Measurements from ENCODE around the gene PRR30.
A peak's percentile ranks its signal among the peaks of the same experiment; 100 is the strongest.
"Not testable (repeated sequence)": the region's sequence is repeated elsewhere in the genome, so short reads cannot be mapped to it uniquely, and the experiment has no call there.

The PRR30 gene

DNA sequence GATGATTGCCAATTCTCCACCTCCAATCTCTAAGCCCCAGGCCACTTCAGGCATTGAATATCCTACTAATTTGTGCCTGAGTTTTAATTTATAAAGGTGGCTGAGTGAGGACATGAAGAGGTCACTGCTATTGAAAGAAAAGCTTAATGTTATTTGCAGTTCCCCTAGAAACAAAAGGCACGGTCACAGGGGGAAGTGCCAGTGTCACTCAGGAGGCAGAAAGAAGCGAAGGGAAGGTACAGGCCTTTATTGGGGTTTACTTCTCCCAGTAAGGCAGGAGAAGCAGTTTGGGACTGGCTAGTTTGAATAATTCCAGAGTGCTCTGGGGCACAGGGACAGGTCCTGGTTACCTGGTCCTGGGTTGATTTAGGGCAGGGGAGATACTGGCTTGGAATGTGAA lies 17.3 kb downstream of the PRR30 start:
- no peak for TF ChIP-seq MYC (IDR thresholded peaks at IDR 0.05; ENCODE audit: low read depth, low read length)
- no peak for TF ChIP-seq POLR2A (IDR thresholded peaks at IDR 0.05; ENCODE audit: extremely low read depth, insufficient read length)
- TF ChIP-seq, protein P1, sequence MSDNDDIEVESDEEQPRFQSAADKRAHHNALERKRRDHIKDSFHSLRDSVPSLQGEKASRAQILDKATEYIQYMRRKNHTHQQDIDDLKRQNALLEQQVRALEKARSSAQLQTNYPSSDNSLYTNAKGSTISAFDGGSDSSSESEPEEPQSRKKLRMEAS (IDR thresholded peaks at IDR 0.05; ENCODE audit: low read depth, low read length), result no peak
- TF ChIP-seq, protein P2, sequence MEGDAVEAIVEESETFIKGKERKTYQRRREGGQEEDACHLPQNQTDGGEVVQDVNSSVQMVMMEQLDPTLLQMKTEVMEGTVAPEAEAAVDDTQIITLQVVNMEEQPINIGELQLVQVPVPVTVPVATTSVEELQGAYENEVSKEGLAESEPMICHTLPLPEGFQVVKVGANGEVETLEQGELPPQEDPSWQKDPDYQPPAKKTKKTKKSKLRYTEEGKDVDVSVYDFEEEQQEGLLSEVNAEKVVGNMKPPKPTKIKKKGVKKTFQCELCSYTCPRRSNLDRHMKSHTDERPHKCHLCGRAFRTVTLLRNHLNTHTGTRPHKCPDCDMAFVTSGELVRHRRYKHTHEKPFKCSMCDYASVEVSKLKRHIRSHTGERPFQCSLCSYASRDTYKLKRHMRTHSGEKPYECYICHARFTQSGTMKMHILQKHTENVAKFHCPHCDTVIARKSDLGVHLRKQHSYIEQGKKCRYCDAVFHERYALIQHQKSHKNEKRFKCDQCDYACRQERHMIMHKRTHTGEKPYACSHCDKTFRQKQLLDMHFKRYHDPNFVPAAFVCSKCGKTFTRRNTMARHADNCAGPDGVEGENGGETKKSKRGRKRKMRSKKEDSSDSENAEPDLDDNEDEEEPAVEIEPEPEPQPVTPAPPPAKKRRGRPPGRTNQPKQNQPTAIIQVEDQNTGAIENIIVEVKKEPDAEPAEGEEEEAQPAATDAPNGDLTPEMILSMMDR (IDR thresholded peaks at IDR 0.05; ENCODE audit: low read depth, low read length), result no peak
- no peak for DNase-seq (ENCODE audit: low read depth)

DNA sequence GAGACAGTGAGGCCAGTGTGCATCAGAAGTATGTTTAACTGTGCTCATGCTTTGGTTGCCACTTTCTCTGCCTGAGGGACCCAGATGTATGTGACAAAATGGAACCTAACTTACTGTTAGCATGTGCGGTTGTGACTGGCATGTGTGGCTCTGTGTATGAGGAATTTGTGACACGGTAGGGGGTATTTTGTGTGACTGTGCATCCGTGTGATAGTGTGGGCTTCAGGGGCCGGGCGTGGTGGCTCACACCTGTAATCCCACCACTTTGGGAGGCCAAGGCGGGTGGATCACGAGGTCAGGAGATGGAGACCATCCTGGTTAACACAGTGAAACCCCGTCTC lies 19.9 kb downstream of the PRR30 start:
- H3K4me3 ChIP-seq (ENCODE audit: low read depth, low read length), result peak overlapping the region; percentile 19
- not testable (repeated sequence) for DNase-seq (ENCODE audit: low read depth)

More for the DNA sequence above, 17.3 kb downstream of the PRR30 start:
- no peak overlapping the region for H3K4me3 ChIP-seq (ENCODE audit: low read depth, low read length)

DNA sequence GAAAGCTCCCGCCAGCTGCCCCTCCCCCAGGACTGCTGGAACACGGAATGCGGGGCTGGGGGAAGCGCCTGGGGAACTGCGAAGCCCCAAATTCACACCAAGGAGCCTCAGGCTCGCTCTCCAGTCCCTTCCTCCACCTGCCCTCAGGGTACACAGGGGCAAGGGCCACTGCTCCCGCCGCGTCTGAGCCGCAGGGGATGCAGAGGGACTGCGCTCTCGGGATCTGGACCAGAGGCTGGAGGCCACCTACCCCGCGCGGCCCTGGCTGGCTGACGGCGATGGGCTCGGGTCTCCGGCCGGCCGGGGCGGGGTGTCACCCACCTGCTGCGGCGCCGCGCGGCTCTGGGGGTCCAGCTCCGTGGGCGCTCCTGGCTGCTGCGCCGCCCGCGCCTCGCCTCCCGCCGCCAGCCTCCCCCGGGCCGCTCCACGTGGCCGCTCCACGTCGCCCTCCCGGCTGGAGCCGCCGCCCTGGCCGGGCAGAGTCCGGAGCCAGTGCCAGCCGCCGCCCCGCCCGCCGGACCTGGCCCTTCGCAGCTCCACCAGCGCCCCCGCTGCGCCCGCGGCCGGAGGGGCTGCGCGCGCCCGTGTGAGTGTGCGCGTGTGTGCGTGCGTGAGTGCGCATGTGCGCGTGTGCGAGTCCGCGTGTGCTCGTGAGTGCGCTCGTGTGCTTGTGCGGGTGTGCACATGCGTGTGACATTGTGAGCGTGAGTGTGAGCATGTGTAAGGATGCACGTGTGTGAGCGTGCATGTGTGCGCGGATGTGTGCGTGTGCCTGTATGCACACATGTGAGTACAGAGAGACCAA lies 20.5 kb downstream of the PRR30 start, which contains the start of gene CGREF1:
Gene CGREF1 (minus strand): TSS at position 604 of the 805 bp plus-strand sequence. CDS start 14,762 bp downstream, outside the sequence.
- peak within 1 kb of the TSS; percentile 19 for H3K4me3 ChIP-seq (ENCODE audit: low read depth, low read length)
- TF ChIP-seq MYC (IDR thresholded peaks at IDR 0.05; ENCODE audit: low read depth, low read length) (no peak), POLR2A (IDR thresholded peaks at IDR 0.05; ENCODE audit: extremely low read depth, insufficient read length) (no peak)
- TF ChIP-seq, protein P2 (IDR thresholded peaks at IDR 0.05; ENCODE audit: low read depth, low read length), result no peak
- TF ChIP-seq, protein P1 (IDR thresholded peaks at IDR 0.05; ENCODE audit: low read depth, low read length), result no peak
- no peak for DNase-seq (ENCODE audit: low read depth)

DNA sequence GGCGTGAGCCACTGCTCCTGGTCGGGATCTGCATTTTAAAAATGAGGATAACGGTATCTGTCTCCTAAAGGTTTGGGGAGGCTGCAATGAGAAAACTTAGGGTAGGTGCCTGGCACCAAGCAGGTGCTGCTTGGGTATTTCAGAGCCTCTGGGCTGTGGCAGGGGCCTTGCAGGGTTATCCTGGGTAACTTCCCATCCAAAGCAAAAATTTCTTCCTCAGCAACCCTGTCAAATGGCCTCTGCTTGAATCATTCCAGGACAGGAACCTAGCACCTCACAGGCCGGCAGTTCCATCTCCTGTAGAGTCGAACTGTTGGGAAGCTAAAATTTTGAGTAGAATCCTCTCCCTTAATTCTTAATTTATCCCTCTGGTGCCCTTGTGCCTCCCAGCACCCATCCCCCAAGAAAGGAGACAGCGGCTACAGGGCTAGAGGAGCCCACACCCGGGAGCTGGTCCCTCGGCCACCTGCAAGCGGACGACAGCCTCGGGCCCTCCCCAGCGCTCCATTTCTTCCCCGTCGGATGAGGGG lies 21.1 kb downstream of the PRR30 start:
- TF ChIP-seq, protein P2 (IDR thresholded peaks at IDR 0.05; ENCODE audit: low read depth, low read length), result no peak
- no peak for TF ChIP-seq MYC (IDR thresholded peaks at IDR 0.05; ENCODE audit: low read depth, low read length)
- no peak for TF ChIP-seq POLR2A (IDR thresholded peaks at IDR 0.05; ENCODE audit: extremely low read depth, insufficient read length)
- TF ChIP-seq, protein P1 (IDR thresholded peaks at IDR 0.05; ENCODE audit: low read depth, low read length), result no peak
- H3K4me3 ChIP-seq (ENCODE audit: low read depth, low read length), result no peak overlapping the region
- no peak for DNase-seq (ENCODE audit: low read depth)

DNA sequence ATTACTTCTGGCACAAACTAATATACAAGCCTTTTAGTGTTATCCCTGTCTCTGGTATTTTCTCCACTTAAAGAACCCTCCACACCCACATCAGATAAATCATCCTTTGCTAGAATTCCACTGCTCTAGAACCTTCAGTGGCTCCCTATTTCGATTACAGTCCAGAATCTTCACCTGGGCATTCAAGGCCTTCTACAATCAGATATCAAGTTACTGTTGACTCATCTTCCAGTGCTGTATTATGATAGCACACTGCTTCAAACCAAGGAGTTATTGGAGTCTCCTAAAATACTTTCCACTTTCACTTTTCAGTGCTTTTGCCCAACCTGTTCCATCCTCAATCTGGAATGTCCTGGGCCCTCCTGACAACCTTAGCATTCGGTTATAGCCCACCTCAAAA lies 23.7 kb downstream of the PRR30 start:
- no peak overlapping the region for H3K4me3 ChIP-seq (ENCODE audit: low read depth, low read length)
- DNase-seq (ENCODE audit: low read depth), result no peak
- TF ChIP-seq, protein P1 (IDR thresholded peaks at IDR 0.05; ENCODE audit: low read depth, low read length), result no peak
- no peak for TF ChIP-seq MYC (IDR thresholded peaks at IDR 0.05; ENCODE audit: low read depth, low read length)
- TF ChIP-seq, protein P2 (IDR thresholded peaks at IDR 0.05; ENCODE audit: low read depth, low read length), result no peak
- no peak for TF ChIP-seq POLR2A (IDR thresholded peaks at IDR 0.05; ENCODE audit: extremely low read depth, insufficient read length)

DNA sequence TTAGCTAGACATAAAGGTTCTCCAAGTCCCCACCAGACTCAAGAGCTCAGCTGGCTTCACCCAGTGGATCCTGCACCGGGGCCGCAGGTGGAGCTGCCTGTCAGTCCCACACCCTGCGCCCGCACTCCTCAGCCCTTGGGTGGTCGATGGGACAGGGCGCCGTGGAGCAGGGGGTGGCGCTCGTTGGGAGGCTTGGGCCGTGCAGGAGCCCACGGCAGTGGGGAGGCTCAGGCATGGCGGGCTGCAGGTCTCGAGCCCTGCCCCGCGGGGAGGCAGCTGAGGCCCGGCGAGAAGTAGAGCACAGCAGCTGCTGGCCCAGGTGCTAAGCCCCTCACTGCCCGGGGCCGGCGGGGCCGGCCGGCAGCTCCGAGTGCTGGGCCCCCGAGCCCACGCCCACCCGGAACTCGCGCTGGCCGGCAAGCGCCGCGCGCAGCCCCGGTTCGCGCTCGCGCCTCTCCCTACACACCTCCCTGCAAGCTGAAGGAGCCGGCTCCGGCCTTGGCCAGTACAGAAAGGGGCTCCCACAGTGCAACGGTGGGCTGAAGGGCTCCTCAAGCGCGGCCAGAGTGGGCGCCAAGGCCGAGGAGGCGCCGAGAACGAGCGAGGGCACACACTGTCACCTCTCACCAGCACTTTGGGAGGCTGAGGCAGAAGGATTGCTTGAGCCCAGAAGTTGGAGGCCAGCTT lies 27.7 kb downstream of the PRR30 start:
- H3K4me3 ChIP-seq (ENCODE audit: low read depth, low read length); DNase-seq (ENCODE audit: low read depth): not testable (repeated sequence)

DNA sequence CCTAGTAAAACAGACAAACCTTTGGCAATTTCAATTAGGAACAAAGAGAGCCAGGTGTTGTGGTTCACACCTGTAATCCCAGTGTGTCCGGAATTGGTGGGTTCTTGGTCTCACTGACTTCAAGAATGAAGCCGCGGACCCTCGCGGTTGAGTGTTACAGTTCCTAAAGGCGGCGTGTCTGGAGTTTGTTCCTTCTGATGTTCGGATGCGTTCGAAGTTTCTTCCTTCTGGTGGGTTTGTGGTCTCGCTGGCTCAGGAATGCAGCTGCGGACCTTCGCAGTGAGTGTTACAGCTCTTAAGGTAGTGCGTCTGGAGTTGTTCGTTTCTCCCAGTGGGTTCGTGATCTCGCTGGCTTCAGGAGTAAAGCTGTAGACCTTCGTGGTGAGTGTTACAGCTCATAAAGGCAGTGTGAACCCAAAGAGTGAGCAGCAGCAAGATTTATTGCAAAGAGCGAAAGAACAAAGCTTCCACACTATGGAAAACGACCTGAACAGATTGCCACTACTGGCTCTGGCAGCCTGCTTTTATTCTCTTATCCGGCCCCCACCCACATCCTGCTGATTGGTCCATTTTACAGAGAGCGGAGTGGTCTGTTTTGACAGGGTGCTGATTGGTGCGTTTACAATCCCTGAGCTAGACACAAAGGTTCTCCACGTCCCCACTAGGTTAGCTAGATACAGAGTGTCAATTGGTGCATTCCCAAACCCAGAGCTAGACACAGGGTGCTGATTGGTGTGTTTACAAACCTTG lies 28.4 kb downstream of the PRR30 start:
- not testable (repeated sequence) for DNase-seq (ENCODE audit: low read depth)

More for the DNA sequence above, 28.4 kb downstream of the PRR30 start:
- not testable (repeated sequence) for H3K4me3 ChIP-seq (ENCODE audit: low read depth, low read length)

All from NB4 (cell line).